KOPT-K1 (cell line): ENCODE data around the gene CNTN6.

Source experiments
- H3K27ac ChIP-seq: fragments of 200-600 bp; sonication (generic); 2 replicates; pipeline ENCODE4 v1.5.1; 2016; ENCODE audit warnings: antibody characterized with exemption, mild to moderate bottlenecking, low read depth, low read length; ENCODE audit not compliant: poor library complexity, severe bottlenecking
- H3K36me3 ChIP-seq: fragments of 200-600 bp; sonication (generic); 2 replicates; pipeline ENCODE4 v1.5.1; 2017; ENCODE audit warnings: antibody characterized with exemption, mild to moderate bottlenecking, low read length, moderate library complexity; ENCODE audit not compliant: insufficient read depth
- H3K9me3 ChIP-seq: fragments of 200-600 bp; sonication (generic); 2 replicates; pipeline ENCODE4 v1.5.1; 2017; ENCODE audit warnings: antibody characterized with exemption, low read length, mild to moderate bottlenecking; ENCODE audit not compliant: insufficient read depth, poor library complexity, severe bottlenecking

CNTN6 gene

GRCh38 chr3:1131166-1131565 is 38.3 kb downstream of the CNTN6 start:
- Histone ChIP-seq H3K9me3 (no peaks in the 10 kb centered on the region), H3K27ac (no peak overlapping the region), H3K36me3 (no peaks in the 10 kb centered on the region)

- no peak overlapping the region for H3K27ac ChIP-seq
- no peaks in the 10 kb centered on the region for H3K9me3 ChIP-seq
- no peaks in the 10 kb centered on the region for H3K36me3 ChIP-seq
Measured at GRCh38 chr3:1135194-1135593, 42.4 kb downstream of the CNTN6 start.

- Histone ChIP-seq H3K36me3 (no peaks in the 10 kb centered on the region), H3K27ac (no peak overlapping the region), H3K9me3 (no peaks in the 10 kb centered on the region)
Measured at GRCh38 chr3:1138036-1138435, 45.2 kb downstream of the CNTN6 start.

- Histone ChIP-seq H3K27ac (no peak overlapping the region), H3K36me3 (no peaks in the 10 kb centered on the region), H3K9me3 (no peaks in the 10 kb centered on the region)
Measured at GRCh38 chr3:1139071-1139470, 46.2 kb downstream of the CNTN6 start.

- H3K36me3 ChIP-seq = no peaks in the 10 kb centered on the region
- H3K9me3 ChIP-seq = no peaks in the 10 kb centered on the region
Measured at GRCh38 chr3:1147326-1147725, 54.5 kb downstream of the CNTN6 start.

GRCh38 chr3:1147819-1148218 is 55.0 kb downstream of the CNTN6 start:
- Histone ChIP-seq H3K27ac (no peak overlapping the region), H3K36me3 (no peaks in the 10 kb centered on the region), H3K9me3 (no peaks in the 10 kb centered on the region)

More at GRCh38 chr3:1147326-1147725, 54.5 kb downstream of the CNTN6 start:
- no peak overlapping the region for H3K27ac ChIP-seq

GRCh38 chr3:1164101-1164500 is 71.3 kb downstream of the CNTN6 start:
- no peak overlapping the region for H3K27ac ChIP-seq
- H3K36me3 ChIP-seq = no peaks in the 10 kb centered on the region
- H3K9me3 ChIP-seq = no peaks in the 10 kb centered on the region

- Histone ChIP-seq H3K36me3 (no peaks in the 10 kb centered on the region), H3K9me3 (no peaks in the 10 kb centered on the region), H3K27ac (no peak overlapping the region)
Measured at GRCh38 chr3:1171320-1171719, 78.5 kb downstream of the CNTN6 start.

GRCh38 chr3:1172644-1173043 is 79.8 kb downstream of the CNTN6 start:
- H3K9me3 ChIP-seq = no peaks in the 10 kb centered on the region
- H3K27ac ChIP-seq = no peak overlapping the region
- no peaks in the 10 kb centered on the region for H3K36me3 ChIP-seq

GRCh38 chr3:1179146-1179545 is 86.3 kb downstream of the CNTN6 start:
- no peaks in the 10 kb centered on the region for H3K36me3 ChIP-seq
- no peaks in the 10 kb centered on the region for H3K9me3 ChIP-seq
- H3K27ac ChIP-seq = no peak overlapping the region

- H3K9me3 ChIP-seq = no peaks in the 10 kb centered on the region
- no peaks in the 10 kb centered on the region for H3K36me3 ChIP-seq
- no peak overlapping the region for H3K27ac ChIP-seq
Measured at GRCh38 chr3:1183320-1184048, 90.7 kb downstream of the CNTN6 start.

GRCh38 chr3:1190569-1190968 is 97.7 kb downstream of the CNTN6 start:
- Histone ChIP-seq H3K27ac (no peak overlapping the region), H3K9me3 (no peaks in the 10 kb centered on the region), H3K36me3 (no peaks in the 10 kb centered on the region)

- no peaks in the 10 kb centered on the region for H3K9me3 ChIP-seq
- H3K36me3 ChIP-seq = no peaks in the 10 kb centered on the region
- H3K27ac ChIP-seq = no peak overlapping the region
Measured at GRCh38 chr3:1191026-1191425, 98.2 kb downstream of the CNTN6 start.

GRCh38 chr3:1195947-1196346 is 103.1 kb downstream of the CNTN6 start:
- H3K36me3 ChIP-seq = no peaks in the 10 kb centered on the region
- H3K27ac ChIP-seq = no peak overlapping the region
- H3K9me3 ChIP-seq = no peaks in the 10 kb centered on the region

- no peak overlapping the region for H3K27ac ChIP-seq
- H3K9me3 ChIP-seq = no peaks in the 10 kb centered on the region
- no peaks in the 10 kb centered on the region for H3K36me3 ChIP-seq
Measured at GRCh38 chr3:1197051-1197450, 104.2 kb downstream of the CNTN6 start.

GRCh38 chr3:1200371-1200770 is 107.5 kb downstream of the CNTN6 start:
- no peak overlapping the region for H3K27ac ChIP-seq
- no peaks in the 10 kb centered on the region for H3K36me3 ChIP-seq
- no peaks in the 10 kb centered on the region for H3K9me3 ChIP-seq
